Spleen (tissue), 11 donors: ENCODE results near the gene RAB10. TPM values are rescaled to one million over a fixed set of nuclear protein-coding genes. Genes with fewer than 3 reads are reported as not detected.

ENCODE experiments used
- DNase-seq: peaks from one replicate; pipeline ENCODE4 v3.0.0-alpha.2; 2020
- H3K27ac ChIP-seq, 8 donors: fragments of 200-600 bp; sonication (generic) in 7 of 8; 1 replicate in 4 of 8; 2 replicates in 4 of 8; pipeline versions ENCODE4 v1.5.0 to v1.8.0; 2016 to 2021; ENCODE audit warnings: inconsistent platforms in 4 of 8, mild to moderate bottlenecking in 4 of 8, moderate library complexity in 1 of 8
- H3K27me3 ChIP-seq, 7 donors: fragments of 200-600 bp; sonication (generic) in 6 of 7; replicated peaks in 1 of 7; 1 replicate in 4 of 7; 2 replicates in 3 of 7; pipeline versions ENCODE4 v1.5.0 to v1.8.0; 2016 to 2021; ENCODE audit warnings: inconsistent platforms in 3 of 7, mild to moderate bottlenecking in 1 of 7
- H3K36me3 ChIP-seq, 6 donors: fragments of 200-600 bp; sonication (generic) in 5 of 6; 1 replicate in 4 of 6; 2 replicates in 2 of 6; pipeline versions ENCODE4 v1.5.0 to v1.8.0; 2016 to 2021; ENCODE audit warnings: inconsistent platforms in 2 of 6
- H3K4me1 ChIP-seq, 6 donors: fragments of 200-600 bp; sonication (generic) in 5 of 6; 1 replicate in 3 of 6; 2 replicates in 3 of 6; pipeline versions ENCODE4 v1.5.0 to v1.8.0; 2016 to 2021; ENCODE audit warnings: inconsistent platforms in 3 of 6
- H3K4me3 ChIP-seq, 8 donors: fragments of 200-600 bp; sonication (generic) in 7 of 8; 1 replicate in 4 of 8; 2 replicates in 4 of 8; pipeline versions ENCODE4 v1.5.0 to v1.8.0; 2016 to 2021; ENCODE audit warnings: inconsistent platforms in 4 of 8, mild to moderate bottlenecking in 4 of 8, moderate library complexity in 2 of 8
- H3K9me3 ChIP-seq, 8 donors: fragments of 200-600 bp; sonication (generic) in 7 of 8; 1 replicate in 4 of 8; 2 replicates in 4 of 8; pipeline versions ENCODE4 v1.5.0 to v1.8.0; 2016 to 2021; ENCODE audit warnings: inconsistent platforms in 4 of 8
- CTCF ChIP-seq, 11 experiments: fragments of 200-600 bp in 7 of 11; fragments of 450-650 bp in 4 of 11; sonication (generic) in 4 of 11; IDR thresholded peaks in 8 of 11; conservative IDR thresholded peaks in 3 of 11; 1 replicate in 7 of 11; 2 replicates in 4 of 11; pipeline versions ENCODE4 v1.4.0 to v1.8.0; 2016 to 2021; ENCODE audit warnings: antibody characterized with exemption in 11 of 11, inconsistent platforms in 4 of 11, mild to moderate bottlenecking in 1 of 11
- POLR2A ChIP-seq, 3 donors: fragments of 450-650 bp; IDR thresholded peaks; one replicate each; pipeline ENCODE4 v1.5.1; 2017; ENCODE audit warnings: antibody characterized with exemption in 3 of 3, mild to moderate bottlenecking in 1 of 3
- POLR2AphosphoS5 ChIP-seq, 3 donors: sonication (generic); formaldehyde crosslinking; IDR thresholded peaks; one replicate each; pipeline ENCODE4 v1.5.1; 2017; ENCODE audit warnings: antibody characterized with exemption in 3 of 3
- WGBS, 5 donors: extraction: QIAGEN DNeasy Blood & Tissue Kit in 3 of 5; methylation state at CpG; one replicate each; pipeline versions ENCODE4 v1.1.5 to v1.1.7; 2013 to 2018; 5-methylcytosine and 5-hydroxymethylcytosine counted together
- intact Hi-C: fragments of 100-400 bp; cut with DNase I; formaldehyde crosslinking; loops from one replicate; pipeline ENCODE4 v1.15.0; 2023; ENCODE audit warnings: low total_unique reads
- polyA plus RNA-seq, 3 donors: library from polyadenylated mRNA; stranded (reverse); fragments of 200-250 nt; gene quantifications; one replicate each; pipeline ENCODE4 v1.2.1, GENCODE V29; 2013
- total RNA-seq, 7 donors: library from RNA; depleted of rRNA in 3 of 7; stranded (reverse); fragments of >200 nt in 3 of 7; fragmentation: NEBNext Ultra II Directional in 4 of 7; extraction: Animal tissue kit (Norgen Biotek cat#: 25700) in 4 of 7; gene quantifications; one replicate each; pipeline versions ENCODE4 v1.1.0 to v1.2.1, GENCODE V29; 2016 to 2021
- donor health status: healthy with polysubstance abuse.
- donor health status: DM: no; HTN: no; CAD: no; lungs with moderate emphysema.
- donor health status: DM: no; HTN: no; CAD: no.
- donor health status: Bipolar disorder and iron deficiency.
- donor health status: healthy.
- donor health status: DM: no; HTN: no; CAD: no.
- donor health status: DM: yes; HTN: yes; CAD: no.

The RAB10 gene
- total and polyA plus RNA-seq, 10 donors = 24.4 to 135 (median 106) TPM

DNA sequence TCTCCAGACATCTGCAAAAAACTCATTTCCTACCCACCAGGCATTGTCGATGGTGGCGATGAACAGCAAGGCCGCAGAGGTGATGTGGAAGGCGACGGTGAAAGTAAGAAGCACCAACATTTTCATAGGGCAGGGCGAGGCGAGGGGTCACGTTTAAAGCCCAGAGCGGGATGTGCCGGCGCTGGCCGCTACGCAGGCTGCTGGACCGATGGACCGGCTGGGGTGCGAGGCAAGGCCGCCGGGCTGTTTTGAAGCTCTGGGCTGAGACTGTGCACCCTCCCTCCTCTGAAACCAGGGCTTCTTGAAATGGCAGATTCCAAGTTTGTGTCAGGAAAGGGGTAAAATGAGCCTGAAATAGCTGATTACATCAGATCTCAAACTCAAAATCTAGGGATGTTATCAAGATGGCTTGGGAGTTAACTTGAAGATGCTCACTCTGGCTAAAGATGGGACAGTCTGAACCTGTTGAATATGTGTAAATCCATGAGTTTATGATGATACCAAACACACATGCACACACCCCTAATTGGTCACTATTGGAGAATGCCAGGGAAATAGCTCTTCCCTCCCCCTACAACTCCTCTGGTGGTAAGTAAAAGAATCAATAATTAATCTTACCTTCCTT is 107.4 kb downstream of the RAB10 start:
- 90 to 92% (median 91%) methylated on average over 18 of the region's 18 CpGs for WGBS, 5 donors
- intact Hi-C loops = loop anchor here (10.0 kb wide), 1 partner anchor 146 kb away; no protein-coding TSS in a partner anchor
- Histone ChIP-seq H3K36me3 (peaks cover 0 to 16% (median 4%) of the 10 kb centered on the region in 6 donors), H3K4me3 (no peak overlapping the region), H3K4me1 (peaks cover 0 to 15% (median 5%) of the 10 kb centered on the region in 6 donors), H3K9me3 (no peaks in the 10 kb centered on the region), H3K27me3 (no peaks in the 10 kb centered on the region), H3K27ac (no peak overlapping the region)
- DNase-seq = no peak
- TF ChIP-seq POLR2A (IDR thresholded peaks at IDR 0.05) (no peak), CTCF (IDR thresholded peaks at IDR 0.05 in 8 of 11, conservative IDR thresholded peaks at IDR 0.05 in 3 of 11) (no peak), POLR2AphosphoS5 (IDR thresholded peaks at IDR 0.05) (peak; percentile 14 to 70 (median 44))

DNA sequence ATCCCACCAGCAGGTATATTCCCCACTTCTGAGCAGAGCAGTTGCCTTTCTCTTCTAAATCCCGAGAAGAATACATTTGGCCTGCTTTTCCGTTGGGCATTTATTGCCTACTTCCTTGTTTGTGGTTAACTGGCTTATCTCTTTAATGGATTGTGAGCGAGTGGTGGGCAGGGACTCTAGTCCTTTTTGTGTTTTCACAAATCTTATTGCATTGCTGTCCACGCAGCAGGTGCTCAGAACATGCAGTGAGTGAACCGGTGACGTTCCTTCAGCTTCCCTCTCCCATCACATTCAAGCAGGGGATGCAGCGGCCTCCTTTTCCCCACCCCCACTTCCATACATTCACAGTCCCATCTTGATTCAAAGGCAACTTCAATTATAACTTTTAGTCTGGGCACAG is 110.1 kb downstream of the RAB10 start:
- Histone ChIP-seq H3K27me3 (peaks cover 0 to 12% (median 0%) of the 10 kb centered on the region in 7 donors), H3K36me3 (no peaks in the 10 kb centered on the region), H3K4me1 (peaks cover 0 to 15% (median 5%) of the 10 kb centered on the region in 6 donors), H3K4me3 (no peak overlapping the region), H3K9me3 (no peaks in the 10 kb centered on the region), H3K27ac (no peak overlapping the region)
- intact Hi-C loops = loop anchor here (10.0 kb wide), 1 partner anchor 149 kb away; no protein-coding TSS in a partner anchor
- DNase-seq = no peak
- 34 to 60% (median 43%) methylated on average over 7 of the region's 7 CpGs for WGBS, 5 donors
- TF ChIP-seq CTCF (IDR thresholded peaks at IDR 0.05 in 8 of 11, conservative IDR thresholded peaks at IDR 0.05 in 3 of 11) = no peak
- TF ChIP-seq POLR2AphosphoS5 (IDR thresholded peaks at IDR 0.05) = no peak
- TF ChIP-seq POLR2A (IDR thresholded peaks at IDR 0.05) = no peak

DNA sequence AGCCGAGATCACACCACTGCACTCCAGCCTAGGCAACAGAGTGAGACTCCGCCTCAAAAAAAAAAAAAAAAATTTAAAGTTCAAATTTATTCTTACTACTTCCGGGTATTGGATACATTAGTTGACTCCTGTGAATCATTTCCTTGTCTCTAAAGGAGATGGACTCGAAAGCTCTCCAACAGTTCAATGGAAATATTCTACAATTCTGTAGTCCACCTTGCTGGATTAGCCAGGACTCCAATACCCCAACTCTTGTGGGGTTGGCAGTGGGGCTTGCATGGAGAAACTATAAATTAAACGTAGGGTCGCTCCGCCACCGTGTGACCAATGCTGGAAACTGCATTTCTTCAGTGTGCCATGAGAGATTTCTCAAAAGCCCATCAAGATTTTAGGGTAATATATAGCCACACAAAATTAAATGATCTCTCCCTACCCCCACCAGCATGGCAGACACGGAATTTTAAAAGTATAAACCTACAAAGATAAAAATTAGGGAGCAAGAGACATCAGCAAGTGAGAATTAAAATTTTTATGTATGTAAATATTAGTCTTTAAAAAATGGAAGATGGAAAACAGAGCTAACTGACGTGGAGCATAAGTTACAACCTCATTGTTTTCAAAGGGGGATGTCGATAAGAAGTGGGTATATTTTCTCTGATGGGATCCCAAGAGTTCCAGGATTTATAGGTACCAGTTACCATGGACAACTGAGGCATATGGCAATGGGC is 111.2 kb downstream of the RAB10 start:
- Histone ChIP-seq H3K27me3 (peaks cover 0 to 23% (median 5%) of the 10 kb centered on the region in 7 donors), H3K4me3 (peak overlapping the region in 1 of 8 donors; percentile 9), H3K27ac (no peak overlapping the region), H3K4me1 (peaks cover 0 to 15% (median 5%) of the 10 kb centered on the region in 6 donors), H3K9me3 (no peaks in the 10 kb centered on the region), H3K36me3 (no peaks in the 10 kb centered on the region)
- TF ChIP-seq CTCF (IDR thresholded peaks at IDR 0.05 in 8 of 11, conservative IDR thresholded peaks at IDR 0.05 in 3 of 11) (peak; percentile 36 to 79 (median 73)), POLR2A (IDR thresholded peaks at IDR 0.05) (no peak), POLR2AphosphoS5 (IDR thresholded peaks at IDR 0.05) (peak in 1 of 3 donors; percentile 17)
- peak; percentile 81 for DNase-seq
- 26 to 34% (median 28%) methylated on average over 11 of the region's 11 CpGs for WGBS, 5 donors
- intact Hi-C loops = loop anchor here (5.0 to 10.0 kb wide), 2 partner anchors 150 to 193 kb away; no protein-coding TSS in a partner anchor

DNA sequence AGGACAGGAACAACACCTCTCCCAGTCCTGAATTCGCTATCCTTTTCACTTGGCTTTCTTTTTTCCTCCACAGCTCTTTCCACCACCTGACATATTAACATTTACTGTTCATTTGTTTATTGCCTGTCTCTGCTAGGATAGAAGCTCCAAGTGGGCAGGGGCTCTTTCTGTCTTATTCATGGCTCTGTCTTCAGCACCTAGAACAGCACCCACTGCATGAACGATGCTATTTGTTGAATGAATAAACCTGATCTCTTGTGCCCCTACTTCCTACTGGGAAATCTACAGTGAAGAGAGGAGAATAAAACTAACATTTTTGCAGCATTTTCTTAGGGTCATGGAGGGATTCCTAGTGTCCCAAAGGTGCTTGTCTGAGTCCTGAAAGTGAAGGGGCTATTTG is 114.6 kb downstream of the RAB10 start:
- H3K9me3 ChIP-seq = peaks cover 0 to 2% (median under 1%) of the 10 kb centered on the region in 8 donors
- peaks cover 0 to 34% (median 9%) of the 10 kb centered on the region in 7 donors for H3K27me3 ChIP-seq
- intact Hi-C loops = loop anchor here (5.0 to 10.0 kb wide), 2 partner anchors 154 to 196 kb away; no protein-coding TSS in a partner anchor
- 31 to 50% (median 46%) methylated on average over 2 of the region's 2 CpGs for WGBS, 5 donors
- DNase-seq = no peak
- no peak overlapping the region for H3K4me3 ChIP-seq
- peaks cover 0 to 15% (median 5%) of the 10 kb centered on the region in 6 donors for H3K4me1 ChIP-seq
- no peak for TF ChIP-seq POLR2AphosphoS5 (IDR thresholded peaks at IDR 0.05)
- TF ChIP-seq POLR2A (IDR thresholded peaks at IDR 0.05) = no peak
- TF ChIP-seq CTCF (IDR thresholded peaks at IDR 0.05 in 8 of 11, conservative IDR thresholded peaks at IDR 0.05 in 3 of 11) = no peak
- no peak overlapping the region for H3K27ac ChIP-seq
- no peaks in the 10 kb centered on the region for H3K36me3 ChIP-seq
